Measurements from ENCODE around the gene STAG1. TPM values are rescaled to one million over a fixed set of nuclear protein-coding genes. Genes with fewer than 3 reads are reported as not detected.

STAG1 gene
- total RNA-seq, 1 experiment from 2014 or later = 43.7 TPM

GRCh38 chr3:136427236-136427635, 324.9 kb downstream of the STAG1 start:
- POLR2A ChIA-PET = no interaction called here
- no TSS peak for BruUV-seq (replicated peaks)
- CTCF ChIA-PET = no interaction called here

DNA sequence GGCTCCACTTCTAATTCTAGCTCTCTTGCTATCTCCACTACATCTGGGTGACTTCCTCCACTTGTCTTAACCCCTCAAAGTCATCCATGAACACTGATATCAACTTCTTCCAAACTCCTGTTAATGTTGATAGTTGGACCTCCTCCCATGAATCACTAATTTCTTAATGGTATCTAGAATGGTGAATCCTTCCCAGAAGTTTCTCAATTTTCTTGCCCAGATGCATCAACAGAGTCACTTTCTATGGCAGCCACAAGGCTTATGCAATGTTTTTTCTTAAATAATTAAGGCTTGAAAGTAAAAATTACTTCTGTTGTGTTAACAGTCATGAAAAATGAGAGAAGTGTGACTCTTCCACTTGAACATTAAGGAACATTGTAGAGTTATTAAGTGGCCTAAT, 337.7 kb downstream of the STAG1 start:
- no peaks in the 10 kb centered on the region for H3K4me1 ChIP-seq (ENCODE audit: control insufficient read depth, insufficient read depth, low read length)
- no peaks in the 10 kb centered on the region for H3K27me3 ChIP-seq (ENCODE audit: control insufficient read depth, insufficient read depth, low read length)
- H3K36me3 ChIP-seq (ENCODE audit: control insufficient read depth, insufficient read depth, low read length) = no peaks in the 10 kb centered on the region
- in situ Hi-C loops (cut with HindIII; ENCODE audit: low pct_unique_long_range_greater_than_20kb, low sequenced_read_pairs) = no loop called here
- ChIA-PET CTCF (no interaction called here), POLR2A (no interaction called here)
- no peak overlapping the region for H3K4me3 ChIP-seq (ENCODE audit: low read depth in 2 of 2, low read length in 2 of 2)
- BruUV-seq (replicated peaks) = TSS peak; percentile 32
- H3K27ac ChIP-seq (ENCODE audit: low read length) = no peak overlapping the region
- ATAC-seq (no peak), DNase-seq (ENCODE audit: low read depth, low spot score) (no peak)
- no peak for TF ChIP-seq SIN3A (IDR thresholded peaks at IDR 0.05; ENCODE audit: borderline replicate concordance, insufficient read depth, low read depth, low read length)
- no peak for TF ChIP-seq CTCF (IDR thresholded peaks at IDR 0.05)
- no peak for TF ChIP-seq POLR2AphosphoS5 (IDR thresholded peaks at IDR 0.05; ENCODE audit: low read depth, low read length)
- no peak for TF ChIP-seq TCF7L2 (IDR thresholded peaks at IDR 0.05; ENCODE audit: low read depth, low read length)
- TF ChIP-seq, protein P1, sequence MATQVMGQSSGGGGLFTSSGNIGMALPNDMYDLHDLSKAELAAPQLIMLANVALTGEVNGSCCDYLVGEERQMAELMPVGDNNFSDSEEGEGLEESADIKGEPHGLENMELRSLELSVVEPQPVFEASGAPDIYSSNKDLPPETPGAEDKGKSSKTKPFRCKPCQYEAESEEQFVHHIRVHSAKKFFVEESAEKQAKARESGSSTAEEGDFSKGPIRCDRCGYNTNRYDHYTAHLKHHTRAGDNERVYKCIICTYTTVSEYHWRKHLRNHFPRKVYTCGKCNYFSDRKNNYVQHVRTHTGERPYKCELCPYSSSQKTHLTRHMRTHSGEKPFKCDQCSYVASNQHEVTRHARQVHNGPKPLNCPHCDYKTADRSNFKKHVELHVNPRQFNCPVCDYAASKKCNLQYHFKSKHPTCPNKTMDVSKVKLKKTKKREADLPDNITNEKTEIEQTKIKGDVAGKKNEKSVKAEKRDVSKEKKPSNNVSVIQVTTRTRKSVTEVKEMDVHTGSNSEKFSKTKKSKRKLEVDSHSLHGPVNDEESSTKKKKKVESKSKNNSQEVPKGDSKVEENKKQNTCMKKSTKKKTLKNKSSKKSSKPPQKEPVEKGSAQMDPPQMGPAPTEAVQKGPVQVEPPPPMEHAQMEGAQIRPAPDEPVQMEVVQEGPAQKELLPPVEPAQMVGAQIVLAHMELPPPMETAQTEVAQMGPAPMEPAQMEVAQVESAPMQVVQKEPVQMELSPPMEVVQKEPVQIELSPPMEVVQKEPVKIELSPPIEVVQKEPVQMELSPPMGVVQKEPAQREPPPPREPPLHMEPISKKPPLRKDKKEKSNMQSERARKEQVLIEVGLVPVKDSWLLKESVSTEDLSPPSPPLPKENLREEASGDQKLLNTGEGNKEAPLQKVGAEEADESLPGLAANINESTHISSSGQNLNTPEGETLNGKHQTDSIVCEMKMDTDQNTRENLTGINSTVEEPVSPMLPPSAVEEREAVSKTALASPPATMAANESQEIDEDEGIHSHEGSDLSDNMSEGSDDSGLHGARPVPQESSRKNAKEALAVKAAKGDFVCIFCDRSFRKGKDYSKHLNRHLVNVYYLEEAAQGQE (IDR thresholded peaks at IDR 0.05; ENCODE audit: insufficient read depth in 1 of 2, low read depth in 2 of 2, low read length in 1 of 2) = no peak
- H3K9me3 ChIP-seq (ENCODE audit: control insufficient read depth, insufficient read depth, low read depth, low read length) = no peaks in the 10 kb centered on the region
- intact Hi-C loops (cut with micrococcal nuclease; ENCODE audit: unreplicated experiment) = no loop called here

More at GRCh38 chr3:136427236-136427635, 324.9 kb downstream of the STAG1 start:
- H3K36me3 ChIP-seq (ENCODE audit: control insufficient read depth, insufficient read depth, low read length) = no peaks in the 10 kb centered on the region; the same call in 1 of the 2 replicates
- DNase-seq (ENCODE audit: low read depth, low spot score) (no peak), ATAC-seq (no peak)
- in situ Hi-C loops (cut with HindIII; ENCODE audit: low pct_unique_long_range_greater_than_20kb, low sequenced_read_pairs) = no loop called here
- H3K4me3 ChIP-seq (ENCODE audit: low read depth in 2 of 2, low read length in 2 of 2) = no peak overlapping the region
- H3K9me3 ChIP-seq (ENCODE audit: control insufficient read depth, insufficient read depth, low read depth, low read length) = no peaks in the 10 kb centered on the region
- TF ChIP-seq SIN3A (IDR thresholded peaks at IDR 0.05; ENCODE audit: borderline replicate concordance, insufficient read depth, low read depth, low read length) = no peak
- no peak for TF ChIP-seq CTCF (IDR thresholded peaks at IDR 0.05)
- TF ChIP-seq, protein P1 (IDR thresholded peaks at IDR 0.05; ENCODE audit: insufficient read depth in 1 of 2, low read depth in 2 of 2, low read length in 1 of 2) = no peak
- H3K27me3 ChIP-seq (ENCODE audit: control insufficient read depth, insufficient read depth, low read length) = no peaks in the 10 kb centered on the region
- 0 out of 2 replicates have a peak, but pooled peaks cover 3% of the 10 kb centered on the region for H3K4me1 ChIP-seq (ENCODE audit: control insufficient read depth, insufficient read depth, low read length)
- intact Hi-C loops (cut with micrococcal nuclease; ENCODE audit: unreplicated experiment) = no loop called here
- H3K27ac ChIP-seq (ENCODE audit: low read length) = no peak overlapping the region

All from Panc1 (cell line).